Neural cell (in vitro differentiated cells): ENCODE measurements around the gene KNL1.

Experiments used
- EP300 ChIP-seq: fragments of 450-650 bp; conservative IDR thresholded peaks from 2 replicates; pipeline ENCODE4 v1.6.1; 2014; ENCODE audit warnings: antibody characterized with exemption, mild to moderate bottlenecking, moderate library complexity; ENCODE audit not compliant: poor library complexity, severe bottlenecking
- RAD21 ChIP-seq: fragments of 450-650 bp; conservative IDR thresholded peaks from 2 replicates; pipeline ENCODE4 v1.6.1; 2014; ENCODE audit warnings: antibody characterized with exemption, mild to moderate bottlenecking, moderate library complexity
- TF ChIP-seq, protein P1 (sequence below): fragments of 450-650 bp; IDR thresholded peaks from 2 replicates; pipeline ENCODE4 v1.5.1; 2014; ENCODE audit warnings: antibody characterized with exemption, mild to moderate bottlenecking, moderate library complexity; ENCODE audit not compliant: poor library complexity, severe bottlenecking

GRCh38 chr15:40597024-40597423 lies 3.0 kb downstream of the KNL1 start:
- TF ChIP-seq EP300 (no peak), RAD21 (no peak)
- TF ChIP-seq, protein P1, sequence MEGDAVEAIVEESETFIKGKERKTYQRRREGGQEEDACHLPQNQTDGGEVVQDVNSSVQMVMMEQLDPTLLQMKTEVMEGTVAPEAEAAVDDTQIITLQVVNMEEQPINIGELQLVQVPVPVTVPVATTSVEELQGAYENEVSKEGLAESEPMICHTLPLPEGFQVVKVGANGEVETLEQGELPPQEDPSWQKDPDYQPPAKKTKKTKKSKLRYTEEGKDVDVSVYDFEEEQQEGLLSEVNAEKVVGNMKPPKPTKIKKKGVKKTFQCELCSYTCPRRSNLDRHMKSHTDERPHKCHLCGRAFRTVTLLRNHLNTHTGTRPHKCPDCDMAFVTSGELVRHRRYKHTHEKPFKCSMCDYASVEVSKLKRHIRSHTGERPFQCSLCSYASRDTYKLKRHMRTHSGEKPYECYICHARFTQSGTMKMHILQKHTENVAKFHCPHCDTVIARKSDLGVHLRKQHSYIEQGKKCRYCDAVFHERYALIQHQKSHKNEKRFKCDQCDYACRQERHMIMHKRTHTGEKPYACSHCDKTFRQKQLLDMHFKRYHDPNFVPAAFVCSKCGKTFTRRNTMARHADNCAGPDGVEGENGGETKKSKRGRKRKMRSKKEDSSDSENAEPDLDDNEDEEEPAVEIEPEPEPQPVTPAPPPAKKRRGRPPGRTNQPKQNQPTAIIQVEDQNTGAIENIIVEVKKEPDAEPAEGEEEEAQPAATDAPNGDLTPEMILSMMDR: no peak
